Cardiac muscle cell (in vitro differentiated cells and primary cell): ENCODE data around the gene OR7D2. TPM values are rescaled to one million over a fixed set of nuclear protein-coding genes. Genes with fewer than 3 reads are reported as not detected.

Experiments
- DNase-seq, 2 donors: peaks; one replicate each; pipeline versions ENCODE4 v3.0.0 to v3.0.0-alpha.2; 2010 to 2017; ENCODE audit warnings: low read depth in 1 of 2, low spot score in 1 of 2
- H3K27ac ChIP-seq: fragments of 200-600 bp; sonication (generic); 2 replicates; pipeline ENCODE4 v1.5.1; 2016
- H3K27me3 ChIP-seq: fragments of 200-600 bp; sonication (generic); 2 replicates; pipeline ENCODE4 v1.6.0; 2016; ENCODE audit warnings: control low read depth
- H3K36me3 ChIP-seq: fragments of 200-600 bp; sonication (generic); 2 replicates; pipeline ENCODE4 v1.5.1; 2016; ENCODE audit warnings: control low read depth
- H3K4me1 ChIP-seq: fragments of 200-600 bp; sonication (generic); 2 replicates; pipeline ENCODE4 v1.8.1; 2017; ENCODE audit warnings: low read depth, mild to moderate bottlenecking, mixed run types
- H3K4me3 ChIP-seq: fragments of 200-600 bp; sonication (generic); 2 replicates; pipeline ENCODE4 v1.5.1; 2016; ENCODE audit warnings: mild to moderate bottlenecking
- H3K9me3 ChIP-seq: fragments of 200-600 bp; sonication (generic); 2 replicates; pipeline ENCODE4 v1.5.1; 2017; ENCODE audit warnings: low read depth, mild to moderate bottlenecking, control low read depth
- polyA plus RNA-seq: library from polyadenylated mRNA; unstranded; fragments of >200 nt; fragmentation: Nextera tagmentation; extraction: Ambion mirVana; gene quantifications from 2 replicates; pipeline ENCODE4 v1.2.1, GENCODE V29; 2016
- total RNA-seq: library from RNA; depleted of rRNA; stranded (reverse); fragments of >200 nt; gene quantifications from 2 replicates; pipeline ENCODE4 v1.2.3, GENCODE V29; 2016
- TF ChIP-seq, protein P1 (sequence below): IDR thresholded peaks from 2 replicates; pipeline ENCODE4 v1.5.1; 2012; ENCODE audit warnings: low read depth, mild to moderate bottlenecking, low read length

Gene OR7D2
- total and polyA plus RNA-seq, 2 experiments from 2014 or later = 0.15 TPM; not detected in 1

DNA sequence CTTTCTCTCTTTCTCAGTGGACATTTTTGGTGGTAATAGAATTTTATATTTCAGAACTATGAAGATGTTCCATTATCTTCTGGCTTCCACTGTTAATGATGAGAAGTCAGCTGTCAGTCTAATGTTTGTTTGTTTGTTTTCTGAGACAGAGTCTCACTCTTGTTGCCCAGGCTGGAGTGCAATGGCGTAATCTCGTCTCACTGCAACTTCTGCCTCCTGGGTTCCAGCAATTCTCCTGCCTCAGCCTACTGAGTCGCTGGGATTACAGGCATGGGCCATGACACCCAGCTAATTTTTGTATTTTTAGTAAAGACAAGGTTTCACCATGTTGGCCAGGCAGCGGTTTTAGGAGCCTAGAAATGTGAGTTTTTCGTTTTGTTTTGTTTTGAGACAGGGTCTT, 33.9 kb upstream of the OR7D2 start:
- Histone ChIP-seq H3K4me1 (peaks cover 7% of the 10 kb centered on the region), H3K36me3 (peaks cover 7% of the 10 kb centered on the region), H3K27me3 (no peaks in the 10 kb centered on the region), H3K4me3 (no peak overlapping the region), H3K27ac (no peak overlapping the region), H3K9me3 (no peaks in the 10 kb centered on the region)
- TF ChIP-seq, protein P1, sequence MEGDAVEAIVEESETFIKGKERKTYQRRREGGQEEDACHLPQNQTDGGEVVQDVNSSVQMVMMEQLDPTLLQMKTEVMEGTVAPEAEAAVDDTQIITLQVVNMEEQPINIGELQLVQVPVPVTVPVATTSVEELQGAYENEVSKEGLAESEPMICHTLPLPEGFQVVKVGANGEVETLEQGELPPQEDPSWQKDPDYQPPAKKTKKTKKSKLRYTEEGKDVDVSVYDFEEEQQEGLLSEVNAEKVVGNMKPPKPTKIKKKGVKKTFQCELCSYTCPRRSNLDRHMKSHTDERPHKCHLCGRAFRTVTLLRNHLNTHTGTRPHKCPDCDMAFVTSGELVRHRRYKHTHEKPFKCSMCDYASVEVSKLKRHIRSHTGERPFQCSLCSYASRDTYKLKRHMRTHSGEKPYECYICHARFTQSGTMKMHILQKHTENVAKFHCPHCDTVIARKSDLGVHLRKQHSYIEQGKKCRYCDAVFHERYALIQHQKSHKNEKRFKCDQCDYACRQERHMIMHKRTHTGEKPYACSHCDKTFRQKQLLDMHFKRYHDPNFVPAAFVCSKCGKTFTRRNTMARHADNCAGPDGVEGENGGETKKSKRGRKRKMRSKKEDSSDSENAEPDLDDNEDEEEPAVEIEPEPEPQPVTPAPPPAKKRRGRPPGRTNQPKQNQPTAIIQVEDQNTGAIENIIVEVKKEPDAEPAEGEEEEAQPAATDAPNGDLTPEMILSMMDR = no peak
- peak in 1 of 2 donors; percentile 4 for DNase-seq

DNA sequence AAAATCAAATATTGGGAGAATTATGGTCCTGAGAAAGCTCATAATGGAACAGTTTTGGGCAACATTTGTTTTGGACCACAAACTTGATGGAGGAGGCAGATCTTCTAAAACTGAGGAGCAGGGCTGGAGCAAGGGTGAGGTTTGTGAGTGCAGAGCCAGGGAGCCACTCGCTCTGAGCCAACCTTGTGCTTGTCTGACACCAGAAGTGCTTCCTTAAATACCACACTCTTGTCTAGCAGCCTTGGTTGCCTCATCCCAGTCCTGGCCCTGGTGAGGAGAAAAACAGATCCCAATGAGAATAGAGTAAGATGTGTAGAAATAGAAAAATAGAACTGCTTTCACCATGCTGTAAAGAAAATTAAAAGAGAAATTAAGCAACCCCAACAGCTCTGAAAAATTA, 31.9 kb upstream of the OR7D2 start:
- no peak overlapping the region for H3K4me3 ChIP-seq
- H3K4me1 ChIP-seq = no peaks in the 10 kb centered on the region
- H3K36me3 ChIP-seq = peaks cover 6% of the 10 kb centered on the region
- DNase-seq = no peak
- TF ChIP-seq, protein P1 = no peak
- H3K27ac ChIP-seq = no peak overlapping the region
- no peaks in the 10 kb centered on the region for H3K27me3 ChIP-seq
- H3K9me3 ChIP-seq = no peaks in the 10 kb centered on the region

DNA sequence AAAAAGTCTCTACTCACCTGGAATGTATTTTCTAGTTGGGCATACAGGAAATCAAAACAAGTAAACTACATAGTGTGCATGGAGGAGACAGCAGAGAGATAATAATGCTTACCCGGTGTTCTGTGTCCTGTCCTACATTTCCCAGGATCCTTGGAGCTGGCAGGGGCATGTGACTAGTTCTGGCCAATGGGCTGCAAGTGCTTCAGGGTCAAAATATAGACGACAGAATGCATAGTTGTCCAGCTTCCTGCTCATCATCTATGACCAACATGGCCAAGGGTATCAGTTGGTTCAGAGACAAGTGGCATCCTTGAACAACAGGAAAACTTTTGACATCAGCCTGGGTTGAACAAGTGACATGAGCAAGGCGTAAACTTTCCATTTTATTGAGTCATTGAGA, 30.1 kb upstream of the OR7D2 start:
- TF ChIP-seq, protein P1 = no peak
- Histone ChIP-seq H3K9me3 (no peaks in the 10 kb centered on the region), H3K4me1 (no peaks in the 10 kb centered on the region), H3K4me3 (no peak overlapping the region), H3K36me3 (no peaks in the 10 kb centered on the region), H3K27ac (no peak overlapping the region), H3K27me3 (no peaks in the 10 kb centered on the region)
- DNase-seq = no peak

- no peaks in the 10 kb centered on the region for H3K27me3 ChIP-seq
- no peaks in the 10 kb centered on the region for H3K36me3 ChIP-seq
- no peak overlapping the region for H3K27ac ChIP-seq
- no peaks in the 10 kb centered on the region for H3K4me1 ChIP-seq
- no peak for DNase-seq
- no peak overlapping the region for H3K4me3 ChIP-seq
- TF ChIP-seq, protein P1 = no peak
- no peaks in the 10 kb centered on the region for H3K9me3 ChIP-seq
Measured at GRCh38 chr19:9149997-9150396, 28.8 kb upstream of the OR7D2 start.

DNA sequence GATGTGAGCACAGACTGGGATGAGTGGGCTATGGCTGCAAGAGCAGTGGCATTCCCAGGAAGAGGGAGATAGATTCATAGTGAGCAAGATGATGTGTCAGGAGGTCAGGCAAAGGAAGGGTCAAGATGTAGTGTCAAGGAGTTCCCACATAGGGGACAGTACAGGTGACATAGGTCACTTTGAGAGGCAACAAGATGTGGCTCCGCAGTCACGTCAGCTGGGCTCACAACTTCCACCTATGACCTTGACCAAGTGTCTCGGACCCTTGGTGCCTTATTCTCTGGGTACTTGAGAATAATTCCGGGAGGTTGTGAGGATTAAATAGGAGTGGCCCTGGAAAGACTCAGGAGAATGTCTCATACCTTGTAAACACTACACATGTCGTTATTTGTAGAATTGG, 28.1 kb upstream of the OR7D2 start:
- H3K9me3 ChIP-seq = no peaks in the 10 kb centered on the region
- TF ChIP-seq, protein P1 = no peak
- H3K27me3 ChIP-seq = no peaks in the 10 kb centered on the region
- no peaks in the 10 kb centered on the region for H3K36me3 ChIP-seq
- H3K27ac ChIP-seq = no peak overlapping the region
- H3K4me1 ChIP-seq = no peaks in the 10 kb centered on the region
- no peak overlapping the region for H3K4me3 ChIP-seq
- no peak for DNase-seq

GRCh38 chr19:9151367-9151766, 27.4 kb upstream of the OR7D2 start:
- DNase-seq = no peak

More at GRCh38 chr19:9151367-9151766, 27.4 kb upstream of the OR7D2 start:
- no peaks in the 10 kb centered on the region for H3K27me3 ChIP-seq
- no peaks in the 10 kb centered on the region for H3K36me3 ChIP-seq
- no peaks in the 10 kb centered on the region for H3K4me1 ChIP-seq
- TF ChIP-seq, protein P1 = no peak
- H3K4me3 ChIP-seq = no peak overlapping the region
- no peak overlapping the region for H3K27ac ChIP-seq
- H3K9me3 ChIP-seq = no peaks in the 10 kb centered on the region
